GM18868 (cell line): Measurements from ENCODE around the gene GALP.
"Not testable (repeated sequence)": the region's sequence is repeated elsewhere in the genome, so short reads cannot be mapped to it uniquely, and the experiment has no call there.

Experiments
- ATAC-seq: cut with Tn5 transposase; IDR thresholded peaks from one replicate; pipeline ENCODE4 v1.9.1; 2021; ENCODE audit warnings: mild to moderate bottlenecking, moderate library complexity; ENCODE audit not compliant: unreplicated experiment

Gene GALP

DNA sequence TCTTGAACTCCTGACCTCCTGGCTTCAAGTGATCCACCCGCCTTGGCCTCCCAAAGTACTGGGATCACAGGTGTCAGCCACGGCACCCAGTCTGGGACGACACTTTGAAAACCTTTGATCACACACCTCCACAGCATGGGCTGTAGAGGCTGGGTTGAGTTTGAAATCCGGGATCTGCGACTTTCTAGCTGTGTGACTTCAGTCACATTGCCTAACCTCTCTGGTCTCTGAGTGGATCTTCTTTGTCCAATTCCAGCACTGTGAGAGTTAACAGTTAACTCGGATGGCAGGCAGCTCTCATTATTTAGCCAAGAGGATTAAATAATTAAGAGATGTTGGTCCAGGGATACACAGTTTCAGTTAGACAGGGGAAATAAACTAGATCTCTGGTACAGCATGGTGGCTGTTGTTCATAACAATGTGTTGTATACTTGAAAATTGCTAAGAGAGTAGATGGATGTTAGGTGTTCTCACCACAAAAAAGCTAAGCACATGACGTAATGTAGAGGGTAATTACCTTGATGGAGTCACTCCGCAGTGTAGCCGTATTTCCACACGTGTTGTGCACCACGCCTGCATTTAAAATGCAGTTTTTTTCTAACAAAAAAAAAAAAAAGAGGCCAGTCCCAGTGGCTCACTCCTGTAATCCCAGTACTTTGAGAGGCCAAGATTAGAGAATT, 1.9 kb downstream of the GALP start:
- ATAC-seq = no peak

GRCh38 chr19:56189785-56190184, 14.0 kb downstream of the GALP start:
- ATAC-seq = no peak

DNA sequence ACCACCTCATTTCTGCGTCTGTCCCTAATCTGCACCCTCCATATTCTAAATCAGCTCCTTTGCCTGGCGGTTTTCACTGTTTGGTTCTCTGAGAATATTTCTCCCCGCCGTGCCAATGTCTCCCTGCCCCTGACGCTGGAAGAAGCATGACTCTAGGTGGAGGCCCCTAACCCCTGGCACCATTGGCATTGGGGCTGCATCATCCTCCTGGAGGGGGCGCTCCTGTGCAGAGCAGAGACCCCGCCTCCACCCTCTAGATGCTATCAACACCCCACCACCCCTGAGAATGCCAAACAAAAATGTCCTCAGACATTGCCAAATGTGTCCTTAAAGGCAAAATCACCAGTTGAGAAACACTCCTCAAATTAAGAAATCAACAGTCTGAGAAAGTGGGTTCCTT, 15.3 kb downstream of the GALP start:
- ATAC-seq = no peak

DNA sequence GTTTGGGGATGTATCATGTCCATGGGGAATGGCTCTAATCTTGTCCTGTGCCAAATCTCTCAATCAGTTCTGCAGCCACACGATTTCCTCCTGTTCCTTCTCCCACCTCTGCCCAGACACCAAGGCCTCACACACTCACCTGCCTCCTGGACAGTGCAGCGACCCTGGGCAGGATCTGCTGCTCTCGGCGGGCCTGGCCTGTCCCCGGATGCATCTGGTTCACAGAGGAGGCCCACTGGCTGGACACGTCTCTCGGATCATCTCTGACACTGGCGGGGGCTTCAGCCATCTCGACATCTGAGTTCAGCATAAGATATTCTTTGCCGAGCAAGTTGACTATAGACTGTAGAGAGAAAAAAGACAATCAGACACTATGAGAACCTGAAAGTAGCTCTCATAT, 15.9 kb downstream of the GALP start:
- ATAC-seq = no peak

DNA sequence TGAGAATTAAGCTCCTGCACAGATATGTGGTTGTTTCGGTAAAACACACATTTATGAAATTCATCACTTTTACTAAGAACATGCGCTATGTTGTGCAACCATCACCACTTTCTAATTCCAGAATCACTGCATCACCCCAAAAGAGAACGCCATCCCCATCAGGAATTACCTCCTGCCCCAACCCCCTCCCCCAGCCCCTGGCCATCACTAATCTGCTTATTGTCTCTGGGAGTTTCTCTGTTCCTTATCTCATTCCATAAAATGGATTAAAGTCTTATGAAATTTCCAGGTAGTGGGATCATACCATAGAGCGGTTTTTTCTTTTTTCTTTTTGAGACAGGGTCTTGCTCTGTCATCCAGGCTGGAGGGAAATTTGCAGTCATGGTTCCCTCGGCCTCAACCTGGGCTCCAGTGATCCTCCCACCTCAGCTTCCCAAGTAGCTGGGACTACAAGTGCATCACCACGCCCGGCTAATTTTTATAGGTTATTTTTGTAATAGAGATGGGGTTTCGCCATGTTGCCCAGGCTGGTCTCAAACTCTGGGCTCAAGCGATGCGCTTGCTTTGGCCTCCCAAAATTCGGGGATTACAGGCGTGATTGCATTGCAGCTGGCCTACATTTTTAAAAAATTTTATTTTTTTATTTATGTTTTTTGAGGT, 18.3 kb downstream of the GALP start:
- ATAC-seq = no peak

- ATAC-seq = not testable (repeated sequence)
Observed at GRCh38 chr19:56197646-56198045, 21.8 kb downstream of the GALP start, which contains the start of gene ZSCAN5B. Gene ZSCAN5B, minus strand, starts transcription at chr19:56197783. Its CDS starts 4,731 bp downstream, at chr19:56193052.

DNA sequence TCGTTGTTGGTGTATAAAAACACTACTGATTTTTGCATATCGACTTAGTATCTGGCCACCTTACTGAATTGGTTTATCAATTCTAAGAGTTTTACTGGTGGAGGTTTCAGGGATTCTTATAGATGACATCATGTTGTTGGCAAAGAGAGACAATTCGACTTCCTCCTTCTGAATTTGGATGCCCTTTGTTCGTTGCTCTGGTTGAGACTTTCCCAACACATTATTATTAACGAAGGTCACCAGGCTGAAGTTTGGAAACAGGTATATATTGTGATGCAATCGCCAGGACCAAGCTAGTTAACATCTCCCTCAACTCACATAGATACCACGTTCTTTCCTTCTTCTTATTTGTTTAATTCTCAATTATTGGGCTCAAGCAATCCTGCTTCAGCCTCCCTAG, 23.9 kb downstream of the GALP start:
- ATAC-seq = no peak

DNA sequence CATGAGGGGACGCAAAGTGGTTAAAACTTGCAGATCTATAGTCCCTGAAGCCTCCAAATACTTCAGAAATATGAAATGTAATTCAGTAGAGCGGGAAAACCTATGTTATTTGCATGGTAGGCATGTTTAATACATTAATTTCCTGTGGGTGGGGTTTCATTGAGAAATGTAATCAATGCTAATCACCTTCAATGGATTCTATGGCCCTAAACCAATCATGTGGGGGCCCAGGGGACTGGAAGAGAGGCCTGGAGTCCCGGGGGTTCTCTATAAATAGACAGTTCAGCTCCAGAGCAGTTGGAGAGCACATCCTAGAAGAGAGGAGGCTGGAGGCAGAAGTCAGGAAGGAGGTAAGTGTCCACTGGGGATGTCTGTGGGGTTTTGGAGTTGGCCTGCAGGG, 26.2 kb downstream of the GALP start, which contains the start of gene ZSCAN5C:
Gene ZSCAN5C, plus strand, starts transcription at position 301 of the 400 bp plus-strand sequence. CDS start 3,641 bp downstream, outside the sequence.
- no peak for ATAC-seq

DNA sequence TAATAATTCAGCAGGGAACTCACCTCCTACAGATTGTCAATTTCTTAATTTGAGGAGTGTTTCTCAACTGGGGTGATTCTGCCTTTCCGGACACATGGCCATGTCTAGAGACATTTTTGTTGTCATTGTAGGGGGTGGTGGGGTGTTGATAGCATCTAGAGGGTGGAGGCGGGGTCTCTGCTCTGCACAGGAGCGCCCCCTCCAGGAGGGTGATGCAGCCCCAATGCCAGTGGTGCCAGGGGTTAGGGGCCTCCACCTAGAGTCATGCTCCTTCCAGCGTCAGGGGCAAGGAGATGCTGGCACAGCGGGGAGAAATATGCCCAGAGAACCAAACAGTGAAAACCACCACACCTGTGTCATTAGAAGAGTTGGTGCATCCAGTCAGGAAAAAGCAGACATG, 31.8 kb downstream of the GALP start:
- ATAC-seq = not testable (repeated sequence)

- no peak for ATAC-seq
Observed at GRCh38 chr19:56209091-56209490, 33.3 kb downstream of the GALP start.

DNA sequence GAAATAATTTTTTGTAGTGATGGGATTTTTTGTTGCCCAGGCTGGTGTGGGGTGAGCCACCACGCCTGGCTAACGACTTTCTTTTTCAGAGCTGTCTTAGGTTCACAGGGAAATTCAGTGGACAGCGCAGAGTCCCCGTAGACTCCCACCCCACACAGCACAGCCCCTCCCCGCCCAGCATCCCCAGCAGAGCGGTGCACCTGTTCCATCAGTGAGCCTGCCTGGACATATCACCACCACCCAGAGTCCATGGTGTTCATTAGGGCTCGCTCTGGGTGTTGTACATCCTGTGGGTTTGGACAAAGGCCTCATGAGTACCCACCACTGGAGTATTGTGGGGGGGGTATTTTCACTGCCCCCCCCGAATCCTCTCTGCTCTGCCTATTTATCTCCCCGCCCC, 34.2 kb downstream of the GALP start:
- ATAC-seq = not testable (repeated sequence)

GRCh38 chr19:56211718-56212117, 35.9 kb downstream of the GALP start:
- ATAC-seq = no peak

DNA sequence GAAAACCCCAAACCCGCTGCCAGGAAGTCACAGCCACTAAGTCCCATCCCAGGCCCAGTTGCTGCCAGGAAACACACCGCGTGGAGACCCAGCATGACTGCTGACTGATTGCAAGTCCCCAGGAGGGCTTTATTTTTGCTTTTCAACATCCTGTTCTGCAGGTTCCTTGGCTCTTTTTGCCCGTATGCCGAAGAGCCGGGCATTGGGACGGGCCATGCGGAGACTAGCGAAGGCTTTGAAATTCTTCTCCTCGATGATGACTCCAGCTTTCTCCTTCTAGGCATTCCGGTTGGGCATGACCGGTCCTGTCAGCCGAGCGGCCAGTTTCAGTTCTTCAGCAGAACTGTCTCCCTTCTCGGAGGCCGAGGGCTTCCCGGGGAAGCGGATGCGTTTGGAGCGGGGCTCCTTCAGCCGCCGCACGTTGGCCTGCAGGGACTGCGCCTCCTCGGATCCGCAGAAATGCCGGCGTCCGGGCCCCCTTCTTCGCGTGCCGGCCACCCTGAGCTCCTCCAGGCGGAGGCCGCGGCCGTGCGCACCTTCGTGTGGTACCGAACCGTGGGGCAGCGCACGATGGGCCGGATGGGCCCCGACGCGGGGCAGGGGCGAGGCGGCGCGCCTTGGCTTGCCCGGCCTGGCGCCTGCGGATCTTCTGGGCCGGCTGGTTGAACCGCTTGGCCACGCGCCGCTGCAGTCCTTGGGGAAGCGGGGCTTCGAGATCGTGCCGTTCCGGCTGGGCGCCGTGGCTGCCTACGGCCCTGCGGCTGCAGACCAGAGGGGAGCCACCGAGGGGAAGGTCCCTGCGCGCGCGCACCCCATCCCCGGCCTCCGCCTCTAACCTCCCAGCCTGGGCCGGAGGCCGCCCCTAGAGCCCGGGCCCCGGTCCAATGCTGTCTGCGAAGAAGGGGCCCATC, 41.5 kb downstream of the GALP start:
- no peak for ATAC-seq

DNA sequence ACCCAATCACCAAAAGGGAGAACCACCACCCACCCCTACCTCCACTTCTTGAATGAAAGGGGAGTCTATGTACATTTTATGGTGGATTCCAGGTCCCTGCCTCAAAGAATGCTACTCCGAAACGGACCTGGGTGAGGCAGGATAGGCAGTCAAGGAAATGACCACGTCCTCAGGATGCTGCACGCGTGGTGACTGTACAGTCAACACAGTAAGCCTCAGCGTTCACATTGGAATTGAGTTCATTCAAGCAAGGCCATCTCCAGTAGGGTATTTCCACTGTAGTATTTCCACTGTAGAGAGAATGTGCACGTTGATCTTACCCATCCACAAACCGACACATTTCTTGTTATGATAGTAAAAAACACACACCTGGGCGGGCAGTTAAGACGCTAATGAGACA, 43.2 kb downstream of the GALP start:
- ATAC-seq = no peak

- ATAC-seq = not testable (repeated sequence)
Observed at GRCh38 chr19:56221442-56221841, 45.6 kb downstream of the GALP start.

GRCh38 chr19:56221851-56222250, 46.0 kb downstream of the GALP start:
- no peak for ATAC-seq

DNA sequence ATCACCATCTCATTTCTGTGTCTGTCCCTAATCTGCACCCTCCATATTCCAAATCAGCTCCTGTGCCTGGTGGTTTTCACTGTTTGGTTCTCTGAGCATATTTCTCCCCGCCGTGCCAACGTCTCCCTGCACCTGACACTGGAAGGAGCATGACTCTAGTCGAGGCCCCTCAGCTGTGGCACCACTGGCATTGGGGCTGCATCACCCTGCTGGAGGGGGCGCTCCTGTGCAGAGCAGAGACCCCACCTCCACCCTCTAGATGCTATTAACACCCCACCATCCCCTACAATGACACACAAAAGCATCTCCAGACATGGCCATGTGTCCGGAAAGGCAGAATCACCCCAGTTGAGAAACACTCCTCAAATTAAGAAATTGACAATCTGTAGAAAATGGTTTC, 47.1 kb downstream of the GALP start:
- no peak for ATAC-seq

DNA sequence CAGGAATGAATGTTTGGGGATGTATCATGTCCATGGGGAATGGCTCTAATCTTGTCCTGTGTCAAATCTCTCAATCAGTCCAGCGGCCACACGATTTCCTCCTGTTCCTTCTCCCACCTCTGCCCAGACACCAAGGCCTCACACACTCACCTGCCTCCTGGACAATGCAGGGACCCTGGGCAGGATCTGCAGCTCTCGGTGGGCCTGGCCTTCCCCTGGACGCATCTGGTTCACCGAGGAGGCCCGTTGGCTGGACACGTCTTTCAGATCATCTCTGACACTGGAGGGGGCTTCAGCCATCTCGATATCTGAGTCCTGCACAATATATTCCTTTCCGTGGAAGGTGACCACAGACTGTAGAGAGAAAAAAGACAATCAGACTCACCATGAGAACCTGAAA, 47.7 kb downstream of the GALP start:
- no peak for ATAC-seq
